GM18868 (cell line): ENCODE data around the gene ALDH1L2.

Experiments
- ATAC-seq: cut with Tn5 transposase; IDR thresholded peaks from one replicate; pipeline ENCODE4 v1.9.1; 2021; ENCODE audit warnings: mild to moderate bottlenecking, moderate library complexity; ENCODE audit not compliant: unreplicated experiment

Gene ALDH1L2

GRCh38 chr12:105036937-105037649 is 47.2 kb downstream of the ALDH1L2 start:
- ATAC-seq: no peak

- ATAC-seq: peak; percentile 35
These were observed 50.4 kb downstream of the ALDH1L2 start for GRCh38 chr12:105033851-105034250.

GRCh38 chr12:105032703-105033357 is 51.4 kb downstream of the ALDH1L2 start:
- ATAC-seq: no peak

GRCh38 chr12:105030820-105031807 is 53.1 kb downstream of the ALDH1L2 start:
- ATAC-seq: peak; percentile 85

- ATAC-seq: no peak
These were observed 57.8 kb downstream of the ALDH1L2 start for GRCh38 chr12:105026411-105026810.

GRCh38 chr12:105025890-105026289 is 58.4 kb downstream of the ALDH1L2 start:
- no peak for ATAC-seq

GRCh38 chr12:105024928-105025327 is 59.3 kb downstream of the ALDH1L2 start:
- ATAC-seq: no peak

- ATAC-seq: no peak
These were observed 63.9 kb downstream of the ALDH1L2 start for GRCh38 chr12:105020241-105020962.

GRCh38 chr12:105018776-105019175 is 65.5 kb downstream of the ALDH1L2 start:
- ATAC-seq: no peak

- ATAC-seq: no peak
These were observed 66.2 kb downstream of the ALDH1L2 start for GRCh38 chr12:105018012-105018411.

GRCh38 chr12:105015543-105015942 is 68.7 kb downstream of the ALDH1L2 start:
- ATAC-seq: no peak

- no peak for ATAC-seq
These were observed 69.7 kb downstream of the ALDH1L2 start for GRCh38 chr12:105014603-105015002.

GRCh38 chr12:105013892-105014291 is 70.4 kb downstream of the ALDH1L2 start:
- ATAC-seq: no peak

- ATAC-seq: no peak
These were observed 82.8 kb downstream of the ALDH1L2 start for GRCh38 chr12:105001476-105001875.

- no peak for ATAC-seq
These were observed 84.9 kb downstream of the ALDH1L2 start for GRCh38 chr12:104999347-104999685.

- no peak for ATAC-seq
These were observed 85.6 kb downstream of the ALDH1L2 start for GRCh38 chr12:104998423-104999346.

- ATAC-seq: no peak
These were observed 86.7 kb downstream of the ALDH1L2 start for GRCh38 chr12:104997541-104997940.

- ATAC-seq: no peak
These were observed 89.9 kb downstream of the ALDH1L2 start for GRCh38 chr12:104994336-104994735.

- no peak for ATAC-seq
These were observed 92.6 kb downstream of the ALDH1L2 start for GRCh38 chr12:104991565-104992128.
